Fibroblast of villous mesenchyme (primary cell): ENCODE data around the gene MIF4GD. TPM values are rescaled to one million over a fixed set of nuclear protein-coding genes. Genes with fewer than 3 reads are reported as not detected.

Source experiments
- DNase-seq: peaks from one replicate; pipeline ENCODE4 v3.0.0-alpha.2; 2010; ENCODE audit warnings: low read depth
- H3K4me3 ChIP-seq: 2 replicates; pipeline ENCODE4 v1.5.1; 2011; ENCODE audit warnings: low read depth, mild to moderate bottlenecking, low read length
- CTCF ChIP-seq: IDR thresholded peaks from 2 replicates; pipeline ENCODE4 v1.5.1; 2012; ENCODE audit warnings: low read depth, mild to moderate bottlenecking, low read length; ENCODE audit not compliant: insufficient read depth
- total RNA-seq: library from RNA; depleted of rRNA; stranded (reverse); fragments of >200 nt; gene quantifications from 2 replicates; pipeline ENCODE4 v1.2.3, GENCODE V29; 2012

Gene MIF4GD
- total RNA-seq, 1 donor: 6.0 TPM

- no peak overlapping the region for H3K4me3 ChIP-seq
- TF ChIP-seq CTCF: no peak
- no peak for DNase-seq
Measured at GRCh38 chr17:75239214-75239613, 31.8 kb downstream of the MIF4GD start.

GRCh38 chr17:75238684-75239191 lies 32.3 kb downstream of the MIF4GD start:
- TF ChIP-seq CTCF: peak; percentile 88
- DNase-seq: peak; percentile 59
- H3K4me3 ChIP-seq: no peak overlapping the region

- H3K4me3 ChIP-seq: no peak overlapping the region
- no peak for DNase-seq
- no peak for TF ChIP-seq CTCF
Measured at GRCh38 chr17:75238020-75238580, 32.9 kb downstream of the MIF4GD start.

GRCh38 chr17:75237100-75238014 lies 33.7 kb downstream of the MIF4GD start:
- no peak for DNase-seq
- no peak overlapping the region for H3K4me3 ChIP-seq
- TF ChIP-seq CTCF: no peak

- TF ChIP-seq CTCF: no peak
- H3K4me3 ChIP-seq: no peak overlapping the region
- DNase-seq: no peak
Measured at GRCh38 chr17:75232786-75233185, 38.2 kb downstream of the MIF4GD start.

GRCh38 chr17:75231741-75232464 lies 39.1 kb downstream of the MIF4GD start:
- DNase-seq: no peak
- no peak overlapping the region for H3K4me3 ChIP-seq
- TF ChIP-seq CTCF: no peak
